Measurements from ENCODE around the gene ERAS. TPM values are rescaled to one million over a fixed set of nuclear protein-coding genes. Genes with fewer than 3 reads are reported as not detected.
"Not testable (repeated sequence)": the region's sequence is repeated elsewhere in the genome, so short reads cannot be mapped to it uniquely, and the experiment has no call there.

ERAS gene
- total RNA-seq, 3 donors from 2014 or later, result 0.38 TPM; not detected in 2

DNA sequence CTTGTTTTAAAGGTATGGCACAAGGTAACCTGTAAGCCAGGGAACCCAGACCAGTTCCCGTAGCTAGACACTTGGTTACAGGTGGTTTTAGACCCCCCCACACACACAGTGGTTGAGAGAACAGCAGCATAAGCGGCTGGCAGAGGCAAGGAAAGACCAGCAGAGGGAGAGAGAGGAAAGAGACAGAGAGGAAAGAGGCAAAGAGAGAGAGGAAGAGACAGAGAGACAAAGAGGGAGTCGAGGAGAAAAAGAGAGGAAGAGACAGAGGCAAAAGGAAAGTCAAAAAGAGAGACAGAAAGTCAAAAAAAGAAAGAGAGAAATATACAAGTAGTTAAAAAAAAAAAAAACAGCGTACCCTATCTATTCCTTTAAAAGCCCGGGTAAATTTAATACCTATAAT is 28.6 kb downstream of the ERAS start:
- no peak overlapping the region for H3K4me3 ChIP-seq
- H3K36me3 ChIP-seq (ENCODE audit: low read depth), result no peaks in the 10 kb centered on the region
- no peaks in the 10 kb centered on the region for H3K9me3 ChIP-seq
- no peaks in the 10 kb centered on the region for H3K4me1 ChIP-seq (ENCODE audit: low read depth)
- TF ChIP-seq, protein P1, sequence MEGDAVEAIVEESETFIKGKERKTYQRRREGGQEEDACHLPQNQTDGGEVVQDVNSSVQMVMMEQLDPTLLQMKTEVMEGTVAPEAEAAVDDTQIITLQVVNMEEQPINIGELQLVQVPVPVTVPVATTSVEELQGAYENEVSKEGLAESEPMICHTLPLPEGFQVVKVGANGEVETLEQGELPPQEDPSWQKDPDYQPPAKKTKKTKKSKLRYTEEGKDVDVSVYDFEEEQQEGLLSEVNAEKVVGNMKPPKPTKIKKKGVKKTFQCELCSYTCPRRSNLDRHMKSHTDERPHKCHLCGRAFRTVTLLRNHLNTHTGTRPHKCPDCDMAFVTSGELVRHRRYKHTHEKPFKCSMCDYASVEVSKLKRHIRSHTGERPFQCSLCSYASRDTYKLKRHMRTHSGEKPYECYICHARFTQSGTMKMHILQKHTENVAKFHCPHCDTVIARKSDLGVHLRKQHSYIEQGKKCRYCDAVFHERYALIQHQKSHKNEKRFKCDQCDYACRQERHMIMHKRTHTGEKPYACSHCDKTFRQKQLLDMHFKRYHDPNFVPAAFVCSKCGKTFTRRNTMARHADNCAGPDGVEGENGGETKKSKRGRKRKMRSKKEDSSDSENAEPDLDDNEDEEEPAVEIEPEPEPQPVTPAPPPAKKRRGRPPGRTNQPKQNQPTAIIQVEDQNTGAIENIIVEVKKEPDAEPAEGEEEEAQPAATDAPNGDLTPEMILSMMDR (IDR thresholded peaks at IDR 0.05), result no peak
- ATAC-seq (no peak), DNase-seq (no peak)
- intact Hi-C loops (cut with DNase I, micrococcal nuclease), result no loop called here

DNA sequence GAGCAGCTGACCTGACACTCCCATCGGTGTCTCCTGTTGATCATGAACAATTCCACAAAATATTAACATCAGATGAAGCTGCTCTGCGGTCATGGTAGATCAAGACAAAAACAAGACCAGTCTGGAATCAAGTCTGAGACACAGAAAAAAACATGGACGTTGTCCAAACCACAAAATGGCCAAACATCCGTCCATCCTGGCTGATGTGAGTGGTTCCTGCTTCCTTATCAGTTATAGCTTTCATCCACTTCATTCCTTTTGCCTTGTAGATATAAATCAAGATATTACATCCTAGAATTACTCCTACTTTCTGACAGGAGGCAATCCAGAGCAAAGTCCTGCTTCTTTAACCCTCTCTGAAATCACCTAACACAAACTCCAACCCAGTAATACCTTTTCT is 37.9 kb downstream of the ERAS start:
- intact Hi-C loops (cut with DNase I, micrococcal nuclease), result no loop called here
- Histone ChIP-seq H3K4me1 (ENCODE audit: low read depth) (no peaks in the 10 kb centered on the region), H3K4me3 (no peak overlapping the region), H3K36me3 (ENCODE audit: low read depth) (no peaks in the 10 kb centered on the region), H3K9me3 (no peaks in the 10 kb centered on the region)
- ATAC-seq (peak; percentile 56), DNase-seq (peak in 1 of 3 donors; percentile 4)
- TF ChIP-seq, protein P1 (IDR thresholded peaks at IDR 0.05), result no peak

DNA sequence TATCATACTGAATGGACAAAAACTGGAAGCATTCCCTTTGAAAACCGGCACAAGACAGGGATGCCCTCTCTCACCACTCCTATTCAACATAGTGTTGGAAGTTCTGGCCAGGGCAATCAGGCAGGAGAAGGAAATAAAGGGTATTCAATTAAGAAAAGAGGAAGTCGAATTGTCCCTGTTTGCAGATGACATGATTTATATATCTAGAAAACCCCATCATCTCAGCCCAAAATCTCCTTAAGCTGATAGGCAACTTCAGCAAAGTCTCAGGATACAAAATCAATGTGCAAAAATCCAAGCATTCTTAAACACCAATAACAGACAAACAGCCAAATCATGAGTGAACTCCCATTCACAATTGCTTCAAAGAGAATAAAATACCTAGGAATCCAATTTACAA is 45.7 kb downstream of the ERAS start:
- intact Hi-C loops (cut with DNase I, micrococcal nuclease), result not testable (repeated sequence)

DNA sequence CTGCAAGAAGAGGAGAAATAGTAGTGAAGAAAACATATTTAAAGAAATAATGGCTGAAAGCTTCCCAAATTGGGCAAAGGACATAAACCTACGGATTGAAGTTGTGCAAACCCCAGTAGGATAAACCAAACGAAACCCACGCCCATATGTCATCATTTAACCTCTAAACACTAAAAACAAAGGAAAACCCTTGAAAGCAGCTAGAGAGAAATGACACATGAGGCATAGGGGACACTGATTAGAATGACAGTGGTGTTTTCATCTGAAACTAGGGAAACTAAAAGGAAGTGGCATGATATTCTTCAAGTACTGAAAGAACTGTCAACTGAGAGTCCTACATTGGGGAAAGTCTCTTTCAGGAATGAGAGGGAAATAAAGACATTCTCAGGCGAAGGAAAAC is 50.6 kb downstream of the ERAS start:
- ATAC-seq; H3K4me1 ChIP-seq (ENCODE audit: low read depth); DNase-seq; intact Hi-C loops (cut with DNase I, micrococcal nuclease); H3K9me3 ChIP-seq; H3K36me3 ChIP-seq (ENCODE audit: low read depth); H3K4me3 ChIP-seq: not testable (repeated sequence)

More for the DNA sequence above, 45.7 kb downstream of the ERAS start:
- not testable (repeated sequence) for H3K4me3 ChIP-seq; H3K36me3 ChIP-seq (ENCODE audit: low read depth); H3K4me1 ChIP-seq (ENCODE audit: low read depth); DNase-seq; ATAC-seq; H3K9me3 ChIP-seq

Other genes starting within 250 kb of the ERAS start
- gene WDR13, start 229.0 kb upstream of the ERAS start, total RNA-seq, result 100 to 1,000 TPM; 124 to 139 (median 128) TPM
- gene WAS, start 142.7 kb upstream of the ERAS start, total RNA-seq, result 1 to 10 TPM; 4.4 to 8.6 (median 5.3) TPM
- 1 to 10 TPM; 3.4 to 6.2 (median 3.7) TPM for gene SUV39H1, start 129.8 kb upstream of the ERAS start, total RNA-seq
- gene GLOD5, start 64.8 kb upstream of the ERAS start, total RNA-seq, result 1 to 10 TPM; 4.3 to 9.9 (median 7.1) TPM
- under 1 TPM in 1 of 3 donors, not detected in 2; 0.32 TPM for gene GATA1, start 39.9 kb upstream of the ERAS start, total RNA-seq
- gene HDAC6, start 24.4 kb upstream of the ERAS start, total RNA-seq, result 100 to 1,000 TPM in 1 of 3 donors, 10 to 100 TPM in 2; 83.2 to 111 (median 99.6) TPM
- gene PCSK1N, start 9.1 kb downstream of the ERAS start, total RNA-seq, result 10 to 100 TPM; 11.1 to 19.7 (median 13.8) TPM
- 10 to 100 TPM; 43.4 to 49.0 (median 46.0) TPM for gene TIMM17B, start 71.3 kb downstream of the ERAS start, total RNA-seq
- 10 to 100 TPM; 55.5 to 88.8 (median 69.6) TPM for gene PQBP1, start 71.4 kb downstream of the ERAS start, total RNA-seq
- 10 to 100 TPM; 26.4 to 62.1 (median 52.2) TPM for gene SLC35A2, start 85.1 kb downstream of the ERAS start, total RNA-seq
- gene PIM2, start 92.5 kb downstream of the ERAS start, total RNA-seq, result 10 to 100 TPM; 10.5 to 30.0 (median 20.5) TPM
- 10 to 100 TPM; 43.6 to 56.5 (median 52.5) TPM for gene OTUD5, start 131.1 kb downstream of the ERAS start, total RNA-seq
- 1 to 10 TPM in 1 of 3 donors, under 1 TPM in 2; 0.87 to 1.6 (median 0.93) TPM for gene KCND1, start 145.3 kb downstream of the ERAS start, total RNA-seq
- 10 to 100 TPM; 39.5 to 48.9 (median 47.5) TPM for gene GRIPAP1, start 175.8 kb downstream of the ERAS start, total RNA-seq
- gene TFE3, start 216.8 kb downstream of the ERAS start, total RNA-seq, result 10 to 100 TPM; 26.6 to 46.6 (median 28.1) TPM
- gene CCDC120, start 232.5 kb downstream of the ERAS start, total RNA-seq, result 10 to 100 TPM; 11.6 to 16.7 (median 12.5) TPM
- 10 to 100 TPM in 1 of 3 donors, 1 to 10 TPM in 2; 3.9 to 18.7 (median 8.1) TPM for gene PRAF2, start 247.5 kb downstream of the ERAS start, total RNA-seq

Data from mucosa of descending colon (tissue), 3 donors.